Renal cortex interstitium (tissue), 11 donors: ENCODE measurements around the gene LIMA1. TPM values are rescaled to one million over a fixed set of nuclear protein-coding genes. Genes with fewer than 3 reads are reported as not detected.
A peak's percentile ranks its signal among the peaks of the same experiment; 100 is the strongest.
"Not testable (repeated sequence)": the region's sequence is repeated elsewhere in the genome, so short reads cannot be mapped to it uniquely, and the experiment has no call there.

Experiments used
- DNase-seq, 11 donors: peaks; one replicate each; pipeline ENCODE4 v3.0.0-alpha.2; 2013; ENCODE audit warnings: low read depth in 9 of 11, low spot score in 4 of 11; ENCODE audit errors: extremely low read depth in 1 of 11
- polyA plus RNA-seq, 3 donors: library from polyadenylated mRNA; unstranded; fragments of 120-200 nt; gene quantifications; one replicate each; pipeline ENCODE4 v1.2.1, GENCODE V29; 2013; ENCODE audit not compliant: insufficient read length in 3 of 3

Gene LIMA1
- polyA plus RNA-seq, 3 donors, result 76.3 to 97.0 (median 83.8) TPM

DNA sequence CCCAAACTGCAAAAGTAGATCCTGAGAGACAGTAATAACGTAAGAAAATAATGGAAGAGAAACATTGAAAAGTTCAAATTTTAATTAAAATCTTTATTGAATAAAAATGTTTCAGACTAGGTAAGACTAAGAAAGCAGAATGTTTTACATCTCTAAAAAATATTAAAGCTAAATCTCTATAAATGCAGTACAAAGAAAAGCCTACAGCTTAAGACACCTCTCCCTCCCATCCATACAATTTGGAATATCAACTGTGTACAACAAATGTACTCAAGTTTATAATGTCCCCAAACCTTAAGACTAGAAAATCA is 107.6 kb downstream of the LIMA1 start:
- no peak for DNase-seq

DNA sequence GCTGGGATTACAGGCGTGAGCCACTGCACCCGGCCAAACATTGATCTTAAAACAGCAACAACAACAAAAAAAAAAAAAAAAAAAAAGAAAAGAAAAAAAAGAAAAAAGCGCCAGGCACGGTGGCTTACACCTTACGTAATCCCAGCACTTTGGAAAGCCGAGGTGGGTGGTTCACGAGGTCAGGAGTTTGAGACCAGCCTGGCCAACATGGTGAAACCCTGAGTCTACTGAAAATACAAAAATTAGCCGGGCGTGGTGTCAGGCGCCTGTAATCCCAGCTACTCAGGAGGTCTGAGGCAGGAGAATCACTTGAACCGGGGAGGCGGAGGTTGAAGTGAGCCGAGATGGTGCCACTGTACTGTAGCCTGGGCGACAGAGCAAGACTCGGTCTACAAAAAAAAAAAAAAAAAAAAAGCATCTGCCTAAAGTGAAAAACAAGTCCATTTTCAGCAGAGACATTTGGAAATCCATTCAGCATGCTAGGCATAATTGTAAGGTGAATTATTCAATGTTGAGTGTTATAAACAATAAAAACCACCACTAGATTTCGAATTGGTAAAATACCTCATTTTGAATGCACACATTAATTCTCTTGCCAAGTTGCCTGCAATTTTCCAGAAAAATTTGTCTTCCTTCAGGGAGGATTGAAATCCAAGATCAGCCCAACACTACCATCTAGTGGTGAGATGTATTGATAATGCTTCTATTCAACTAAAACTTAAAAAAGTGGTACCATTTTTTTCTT is 108.2 kb downstream of the LIMA1 start:
- DNase-seq, result peak; percentile 62 to 88 (median 74)

DNA sequence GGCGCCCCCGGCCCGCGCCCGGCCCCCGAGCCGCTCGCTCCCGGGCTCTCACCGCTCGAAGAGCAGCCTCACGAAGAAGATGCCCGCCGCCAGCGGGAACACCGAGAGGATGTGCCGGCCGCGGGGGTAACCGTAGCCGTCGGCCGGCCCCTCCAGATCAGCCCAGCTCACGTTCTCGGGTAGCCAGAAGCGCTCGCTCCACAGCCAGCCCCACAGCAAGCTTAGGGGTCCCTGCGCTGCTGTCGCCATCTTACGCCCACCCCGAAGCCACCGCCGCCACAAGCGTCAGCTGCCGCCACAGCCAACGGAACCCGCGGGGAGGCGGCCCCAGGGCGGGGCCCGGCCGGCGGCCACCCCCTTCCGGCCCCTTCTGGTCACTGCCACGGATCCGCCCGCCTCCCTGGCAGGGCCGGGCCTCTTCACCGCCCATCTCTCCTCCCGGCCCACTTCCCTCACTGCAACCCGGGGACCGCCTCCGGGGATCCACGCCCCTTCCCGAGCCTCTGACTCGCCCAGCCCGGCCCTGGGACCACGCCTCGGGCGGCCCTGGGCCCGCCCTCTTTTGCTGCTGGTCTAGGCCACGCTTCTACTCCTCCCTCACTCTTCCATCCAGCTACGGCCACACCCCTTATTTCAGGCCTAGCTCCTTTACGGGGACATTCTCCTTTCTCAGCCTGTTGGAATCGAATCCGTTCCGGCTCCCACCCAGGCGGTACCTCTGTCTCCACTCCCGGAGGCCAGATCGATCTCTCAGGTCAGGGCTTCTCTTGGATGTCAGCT is 116.1 kb downstream of the LIMA1 start, which contains the start of gene CERS5:
TSS of gene CERS5 (minus strand) at position 321 of the 780 bp plus-strand sequence. CDS start at position 249, 72 bp downstream.
- DNase-seq, result peak; percentile 94 to 99 (median 98)

DNA sequence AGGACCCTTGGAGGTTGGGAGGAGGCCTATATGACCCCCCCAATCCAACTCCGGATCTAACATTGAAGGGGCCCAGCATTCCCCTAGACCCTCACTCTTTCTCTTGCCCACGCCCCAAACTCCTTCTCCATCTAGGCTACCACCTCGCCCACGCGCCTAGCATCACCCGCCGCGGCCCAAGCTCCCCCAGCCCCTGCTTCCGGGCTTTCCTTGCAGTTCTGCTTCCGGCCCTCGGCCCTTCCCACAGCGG is 116.6 kb downstream of the LIMA1 start:
- peak in 2 of 11 donors; percentile 35 to 52 for DNase-seq

DNA sequence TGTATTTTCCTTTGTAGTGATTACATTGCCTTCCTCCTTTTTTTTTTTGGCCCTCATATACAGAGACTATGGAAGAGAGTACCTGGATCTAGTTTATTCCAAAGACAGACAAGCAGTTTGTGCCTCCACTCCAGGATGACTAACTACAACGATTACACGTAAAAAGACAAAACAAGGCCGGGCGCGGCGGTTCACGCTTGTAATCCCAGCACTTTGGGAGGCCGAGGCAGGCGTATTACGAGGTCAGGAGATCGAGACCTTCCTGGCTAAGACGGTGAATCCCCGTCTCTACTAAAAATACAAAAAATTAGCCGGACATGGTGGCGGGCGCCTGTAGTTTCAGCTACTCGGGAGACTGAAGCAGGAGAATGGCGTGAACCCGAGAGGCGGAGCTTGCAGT is 118.4 kb downstream of the LIMA1 start:
- DNase-seq, result no peak

DNA sequence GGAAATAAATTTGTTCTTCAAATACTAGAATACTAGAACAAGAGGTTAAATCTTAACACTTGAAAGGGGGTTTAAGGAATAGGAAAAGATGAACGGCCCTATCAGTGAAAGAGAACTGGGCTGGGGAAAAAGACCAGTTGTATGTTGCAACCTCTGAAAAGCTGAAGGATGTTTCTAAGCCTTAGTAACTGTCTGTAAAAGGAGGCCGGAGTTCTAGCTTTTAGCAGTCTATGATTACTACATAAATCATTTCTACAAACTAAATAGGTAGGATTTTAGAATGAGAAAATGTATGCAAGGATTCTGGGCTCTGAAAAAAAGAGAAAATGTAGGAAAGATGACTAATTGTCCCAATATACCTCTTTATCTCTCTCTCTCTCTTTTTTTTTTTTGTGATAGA is 121.1 kb downstream of the LIMA1 start:
- DNase-seq, result no peak

DNA sequence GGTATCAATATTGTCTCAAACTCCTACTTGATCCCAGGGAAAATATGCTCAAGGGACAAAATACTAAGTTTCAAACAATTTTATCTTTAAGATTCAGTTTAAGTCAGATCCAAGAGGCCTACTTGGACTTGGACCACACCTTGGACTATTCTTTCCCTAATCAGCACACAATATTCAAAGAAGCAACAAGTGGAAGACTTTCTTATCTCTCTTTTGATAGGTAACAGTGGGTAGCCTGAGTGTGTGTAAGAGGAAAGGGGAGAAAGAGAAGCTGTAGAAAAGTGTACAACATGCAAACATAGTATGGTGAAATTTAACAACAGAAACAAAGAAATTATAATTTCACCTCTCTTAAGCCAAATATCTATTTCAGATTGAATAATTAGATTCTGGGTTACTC is 122.7 kb downstream of the LIMA1 start:
- DNase-seq, result no peak

DNA sequence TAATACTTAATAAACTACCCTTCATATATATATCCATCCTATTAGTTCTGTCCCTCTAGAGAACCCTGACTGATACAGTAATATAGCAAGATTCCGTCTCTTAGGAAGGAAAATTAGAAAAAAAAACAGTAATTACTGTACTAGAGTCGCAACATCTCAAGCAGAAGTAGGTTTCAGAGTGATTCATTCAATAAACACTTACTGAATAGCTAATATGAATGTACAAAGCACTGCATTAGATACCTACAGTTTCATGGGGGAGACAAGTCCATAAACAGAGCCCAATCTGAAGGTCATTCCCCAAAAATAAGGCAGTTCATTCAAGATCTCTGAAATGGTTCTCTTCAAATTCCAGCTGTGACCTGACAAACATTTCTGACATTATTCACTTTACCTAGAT is 126.1 kb downstream of the LIMA1 start:
- DNase-seq, result no peak

DNA sequence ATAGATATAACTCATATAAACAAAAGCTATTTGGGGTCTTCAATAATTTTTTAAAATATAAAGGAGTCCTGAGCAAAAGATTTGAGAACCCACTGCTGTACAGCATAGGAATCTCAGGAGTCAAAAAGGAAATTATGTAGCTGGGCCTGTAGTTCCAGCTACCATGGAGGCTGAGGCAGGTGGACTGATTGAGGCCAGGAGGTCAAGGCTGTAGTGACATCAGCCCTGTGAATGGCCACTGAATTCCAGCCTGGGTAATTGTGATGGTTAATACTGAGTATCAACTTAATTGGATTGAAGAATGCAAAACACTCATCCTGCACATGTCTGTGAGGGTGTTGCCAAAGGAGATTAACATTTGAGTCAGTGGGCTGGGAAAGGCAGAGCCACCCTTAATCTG is 126.7 kb downstream of the LIMA1 start:
- DNase-seq, result no peak

DNA sequence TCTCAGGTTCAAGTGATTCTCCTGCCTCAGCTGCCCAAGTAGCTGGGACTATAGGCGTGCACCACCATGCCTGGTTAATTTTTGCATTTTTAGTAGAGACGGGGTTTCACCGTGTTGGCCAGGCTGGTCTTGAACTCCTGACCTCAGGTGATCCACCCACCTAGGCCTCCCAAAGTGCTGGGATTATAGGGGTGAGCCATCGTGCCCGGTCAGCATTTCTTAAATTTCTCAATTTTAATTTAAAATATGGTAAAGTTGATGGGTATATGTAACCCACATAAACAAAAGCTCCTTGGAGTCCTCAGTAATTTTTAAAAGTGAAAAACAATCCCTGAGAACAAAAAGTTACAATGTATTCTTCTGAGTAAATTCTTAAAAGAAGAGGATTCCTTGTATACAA is 128.4 kb downstream of the LIMA1 start:
- DNase-seq, result not testable (repeated sequence)

DNA sequence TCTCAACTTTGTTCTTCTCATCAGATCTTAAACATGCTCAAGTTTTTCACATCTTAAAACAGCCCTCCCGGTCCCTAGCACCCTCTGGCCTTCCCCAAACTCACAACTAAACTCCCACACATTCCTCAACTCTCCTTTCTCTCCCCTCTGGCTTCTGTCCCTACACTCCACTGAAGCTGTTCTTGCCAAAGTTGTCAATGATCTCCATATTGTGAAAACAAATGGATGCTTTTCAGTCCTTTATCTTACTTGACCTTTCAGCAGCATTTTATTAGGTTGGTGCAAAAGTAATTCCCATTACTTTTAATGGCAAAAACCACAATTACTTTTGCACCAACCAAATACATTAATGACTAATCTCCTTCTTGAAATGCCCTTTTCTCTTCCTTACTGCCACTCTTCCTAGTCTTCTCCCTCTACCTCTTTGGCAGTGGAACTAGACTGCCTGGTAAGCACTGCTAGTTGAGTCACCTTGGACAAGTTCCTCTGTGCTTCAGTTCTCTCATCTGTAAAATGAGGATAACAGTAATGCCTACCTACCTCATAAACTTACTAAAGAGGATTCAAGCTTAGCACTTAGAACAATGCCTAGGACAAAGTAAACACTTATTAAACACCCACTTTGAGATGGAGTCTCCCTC is 132.2 kb downstream of the LIMA1 start:
- DNase-seq, result no peak

DNA sequence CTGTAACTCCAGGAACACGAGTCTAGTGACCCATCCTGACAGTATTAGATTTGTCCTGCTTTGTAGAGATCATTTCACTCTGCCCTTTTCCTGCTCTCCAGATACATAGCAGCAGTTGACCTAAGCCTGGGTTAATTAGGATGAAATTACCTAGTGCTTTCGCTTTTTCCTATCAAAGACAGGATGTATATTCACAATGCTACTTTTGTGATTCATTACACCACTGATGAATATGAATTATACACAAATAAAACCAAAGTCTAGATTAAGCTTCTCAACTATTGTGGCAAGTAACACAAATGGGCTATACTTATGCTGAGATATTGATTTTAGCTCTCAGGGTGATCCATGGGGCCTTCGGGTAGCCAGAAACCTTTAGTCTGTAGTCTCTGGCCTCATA is 134.0 kb downstream of the LIMA1 start:
- no peak for DNase-seq

DNA sequence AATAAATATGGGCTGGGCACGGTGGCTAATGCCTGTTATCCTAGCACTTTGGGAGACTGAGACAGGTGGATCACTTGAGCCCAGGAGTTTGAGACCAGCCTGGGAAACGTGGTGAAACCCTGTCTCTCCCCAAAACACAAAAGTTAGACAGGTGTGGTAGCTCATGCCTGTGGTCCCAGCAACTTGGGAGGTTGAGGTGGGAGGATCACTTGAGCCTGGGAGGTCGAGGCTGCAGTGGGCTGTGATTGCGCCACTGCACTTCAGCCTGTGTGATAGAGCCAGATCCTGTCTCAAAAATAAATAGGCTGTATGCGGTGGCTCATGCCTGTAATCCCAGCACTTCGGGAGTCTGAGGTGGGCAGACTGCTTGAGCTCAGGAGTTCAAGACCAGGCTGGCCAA is 135.3 kb downstream of the LIMA1 start:
- not testable (repeated sequence) for DNase-seq

DNA sequence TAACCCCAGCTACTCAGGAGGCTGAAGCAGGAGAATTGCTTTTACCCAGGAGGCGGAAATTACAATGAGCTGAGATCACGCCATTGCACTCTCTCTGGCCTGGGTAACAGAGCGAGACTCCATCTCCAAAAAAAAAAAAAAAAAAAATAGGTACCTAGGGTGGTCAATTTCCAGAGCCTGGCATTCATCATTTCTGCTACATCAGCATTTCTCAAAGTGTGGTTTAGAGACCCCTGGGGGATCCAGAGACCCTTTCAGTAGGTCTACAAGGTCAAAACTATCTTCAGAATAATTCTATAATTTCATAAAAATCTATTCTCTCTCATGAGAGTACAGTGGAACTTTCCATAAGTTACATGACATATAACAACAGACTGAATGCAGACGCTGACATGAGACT is 136.0 kb downstream of the LIMA1 start:
- no peak for DNase-seq

DNA sequence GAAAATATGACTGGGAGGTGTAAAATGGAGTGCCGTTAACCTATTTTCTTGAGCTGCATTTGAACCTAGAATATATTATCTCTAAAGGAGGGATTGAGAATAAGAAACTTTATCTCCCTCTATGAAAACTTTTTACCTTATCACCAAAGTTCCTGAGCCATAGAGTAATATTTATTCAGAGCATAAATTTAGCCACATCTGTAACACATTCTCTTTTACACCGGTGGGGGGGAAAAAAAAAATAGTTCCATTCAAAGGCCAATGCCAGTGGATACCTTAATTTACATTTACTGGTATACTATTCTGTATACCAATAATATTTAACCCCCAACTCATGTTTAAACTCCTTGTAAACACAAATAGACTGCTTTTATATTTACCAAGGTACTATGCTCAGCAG is 137.9 kb downstream of the LIMA1 start:
- no peak for DNase-seq

DNA sequence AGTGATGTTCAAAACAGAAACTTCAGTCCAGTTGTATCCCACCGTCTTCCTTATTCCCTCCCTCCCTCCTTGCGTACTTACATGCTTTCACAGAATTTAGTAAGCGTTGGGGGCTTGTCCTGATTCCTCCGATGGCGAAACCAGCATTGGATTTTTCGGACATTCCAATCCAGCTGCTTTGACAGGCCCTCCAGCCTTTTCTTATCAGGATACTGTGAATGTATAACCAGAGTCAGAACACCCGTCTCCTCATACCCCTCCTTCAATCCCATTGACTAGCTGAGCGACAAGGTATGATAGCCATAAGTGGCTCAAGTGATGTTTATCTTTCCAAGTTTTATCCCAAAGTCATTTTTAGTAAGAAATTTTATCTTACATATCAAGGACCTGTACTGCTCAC is 140.3 kb downstream of the LIMA1 start:
- no peak for DNase-seq

DNA sequence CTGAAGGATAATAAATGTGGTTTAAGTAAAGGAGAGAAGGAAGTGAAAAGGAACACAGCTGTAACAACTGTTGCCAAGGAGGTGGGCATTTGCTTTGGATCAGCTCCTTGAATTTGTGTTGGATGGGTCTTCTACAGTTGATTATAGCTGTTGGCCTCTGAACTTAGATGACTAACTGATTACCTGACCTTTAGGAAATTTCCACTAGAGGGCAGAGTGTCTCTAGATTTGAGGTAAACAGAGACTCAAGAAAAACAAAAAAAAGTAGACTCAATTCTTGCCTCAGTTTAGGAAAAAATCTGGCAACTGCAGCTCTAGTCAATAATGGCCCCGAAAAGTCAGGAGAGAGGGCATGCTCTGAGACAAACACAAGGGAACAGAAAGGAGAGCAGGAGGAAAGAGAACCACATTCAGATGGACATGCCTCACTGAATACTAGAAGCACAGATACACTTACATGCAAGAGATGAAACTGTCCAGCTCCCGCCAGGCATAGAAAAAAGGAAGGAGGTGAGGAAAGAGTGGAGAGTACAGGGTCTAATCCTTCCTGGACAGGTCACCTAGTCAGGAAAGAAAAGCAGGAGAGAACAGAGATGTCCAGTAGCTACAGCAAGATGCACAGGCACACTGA is 150.7 kb downstream of the LIMA1 start:
- DNase-seq, result no peak

DNA sequence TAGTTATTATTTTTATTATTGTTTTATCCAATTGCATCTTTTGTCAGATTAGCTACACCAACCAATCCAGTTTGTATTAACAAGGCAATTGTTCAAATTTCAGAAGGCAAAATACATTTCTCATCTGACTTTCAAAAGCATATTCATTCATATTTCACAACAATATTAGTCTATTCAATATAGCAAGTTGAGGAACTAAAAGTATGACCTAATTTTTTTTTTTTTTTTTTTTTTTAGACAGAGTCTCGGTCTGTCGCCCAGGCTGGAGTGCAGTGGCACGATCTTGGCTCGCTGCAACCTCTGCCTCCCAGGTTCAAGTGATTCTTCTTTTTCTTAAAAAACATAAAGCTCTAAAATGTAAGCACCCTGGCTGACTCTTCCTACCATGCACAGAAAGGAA is 154.0 kb downstream of the LIMA1 start:
- DNase-seq, result no peak

DNA sequence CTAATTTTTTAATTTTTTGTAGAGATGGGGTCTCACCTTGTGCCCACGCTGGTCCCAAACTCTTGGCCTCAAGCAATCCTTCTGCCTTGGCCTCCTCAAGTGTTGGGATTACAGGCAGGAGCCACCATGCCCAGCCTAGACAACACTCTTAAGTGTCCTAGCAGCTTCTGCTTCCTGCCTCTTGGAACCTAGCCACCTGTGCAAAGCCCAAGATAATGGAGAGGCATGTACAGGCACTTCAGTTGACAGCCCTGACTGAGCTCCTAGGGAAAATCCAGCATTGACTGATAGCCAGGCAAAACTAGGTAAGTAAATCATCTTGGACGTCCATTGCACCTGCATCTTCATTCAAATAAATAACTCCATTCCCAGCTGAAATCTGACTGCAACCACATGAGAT is 155.8 kb downstream of the LIMA1 start:
- DNase-seq, result no peak
